ENCODE measurements around the gene TXNDC17.

TXNDC17 gene

DNA sequence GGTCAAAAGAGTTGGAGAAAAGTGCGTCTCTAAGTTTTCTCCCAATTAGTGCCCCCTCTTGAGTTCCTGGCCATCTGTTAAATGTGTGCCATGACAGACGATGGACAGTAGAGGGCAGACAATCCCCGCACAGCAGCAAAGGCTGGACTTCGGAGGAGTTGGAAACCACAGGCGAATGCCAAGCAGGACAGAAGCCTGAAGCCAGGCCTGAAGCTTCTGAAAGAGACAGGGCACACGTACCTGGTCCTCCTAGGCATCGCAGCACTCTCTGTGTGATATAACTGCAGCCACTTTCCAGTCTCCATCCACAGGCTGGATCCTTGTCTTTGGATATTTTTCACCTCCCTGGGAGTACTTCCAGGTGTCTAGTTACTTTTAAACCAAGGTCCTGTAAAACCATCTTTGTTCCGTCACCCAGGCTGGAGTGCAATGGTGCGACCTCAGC lies 25.2 kb downstream of the TXNDC17 start:
- DNase-seq, result peak; percentile 65

DNA sequence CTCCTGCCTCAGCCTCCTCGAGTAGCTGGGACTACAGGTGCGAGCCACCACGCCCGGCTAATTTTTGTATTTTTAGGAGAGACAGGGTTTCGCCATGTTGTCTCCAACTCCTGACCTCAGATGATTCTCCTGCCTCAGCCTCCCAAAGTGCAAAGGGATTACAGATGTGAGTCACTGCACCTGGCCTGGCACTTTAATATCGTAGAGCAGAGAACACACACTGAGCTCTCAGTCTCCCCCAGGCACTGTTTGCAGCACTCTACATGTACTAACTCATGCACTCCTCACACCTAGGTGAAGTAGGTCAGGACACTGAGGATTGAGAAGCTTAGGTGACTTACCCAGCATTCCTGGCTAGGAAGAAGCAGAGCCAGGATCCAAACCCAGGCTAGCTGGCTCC lies 25.7 kb downstream of the TXNDC17 start:
- DNase-seq, result no peak

DNA sequence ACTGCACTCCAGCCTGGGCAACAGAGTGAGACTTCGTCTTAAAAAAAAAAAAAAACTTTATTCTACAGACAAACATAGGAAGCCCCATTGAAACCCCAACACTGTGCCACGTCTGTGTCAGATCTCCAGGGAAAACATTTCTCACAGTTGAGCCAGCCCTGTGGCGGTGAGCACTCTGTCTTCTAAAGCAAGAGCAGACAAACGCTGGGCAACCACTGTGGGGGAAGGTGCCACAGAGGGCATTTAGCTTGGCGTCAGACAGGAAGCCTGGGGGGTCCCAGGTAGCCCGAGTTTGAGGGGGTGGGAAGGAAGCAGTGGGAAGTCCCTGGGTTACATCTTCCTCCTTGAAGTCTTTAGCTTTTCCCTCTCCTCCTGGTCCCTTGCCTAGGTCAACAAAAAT lies 26.7 kb downstream of the TXNDC17 start:
- DNase-seq, result no peak

DNA sequence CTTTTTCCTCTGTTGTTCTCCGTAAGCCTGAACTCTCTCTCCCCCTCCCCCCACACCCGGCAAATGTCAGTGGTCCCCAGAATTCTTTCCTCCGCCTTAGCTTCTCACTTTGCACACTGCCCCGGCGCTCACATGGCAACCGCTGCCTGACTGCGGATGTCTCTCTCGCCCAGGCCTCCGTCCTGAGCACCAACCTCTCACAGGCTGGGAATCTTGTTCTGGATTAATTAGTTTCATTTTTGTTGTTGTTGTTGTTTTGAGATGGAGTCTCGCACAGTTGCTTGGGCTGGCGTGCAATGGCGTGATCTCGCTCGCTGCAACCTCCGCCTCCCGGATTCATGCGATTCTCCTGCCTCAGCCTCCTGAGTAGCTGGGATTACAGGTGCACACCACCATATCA lies 27.4 kb downstream of the TXNDC17 start:
- DNase-seq, result no peak

DNA sequence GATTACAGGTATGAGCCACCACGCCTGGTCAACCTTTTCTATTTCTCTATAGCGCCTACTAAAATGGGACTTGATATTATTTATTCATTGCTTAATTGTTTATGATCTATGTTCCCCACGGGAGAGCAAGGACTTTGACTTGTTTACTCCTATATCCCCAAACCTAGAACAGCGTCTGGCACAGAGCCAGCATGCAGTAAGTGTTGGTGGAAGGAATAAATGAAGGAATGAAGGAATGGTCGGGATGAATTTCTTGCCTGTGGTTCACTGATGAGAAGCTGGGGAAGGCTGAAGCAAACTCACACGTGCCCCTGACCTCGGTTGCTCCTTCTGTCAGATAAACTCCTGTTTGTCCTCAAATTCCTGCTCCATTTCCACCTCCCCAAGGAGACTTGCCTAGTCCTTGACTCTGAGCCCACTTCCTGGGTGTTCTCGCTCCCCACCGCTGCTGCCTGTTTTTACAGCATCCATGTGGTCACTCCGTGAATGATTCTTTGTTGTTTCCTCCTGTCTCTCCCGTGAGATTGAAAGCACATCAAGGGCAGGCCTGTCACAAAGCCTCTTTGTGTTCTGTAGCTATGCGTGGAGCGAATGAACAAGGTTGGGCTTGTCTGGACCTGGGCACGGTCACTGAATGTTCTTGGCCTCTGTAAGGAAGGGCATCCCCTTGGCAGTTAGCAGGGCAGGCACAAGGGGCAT lies 28.0 kb downstream of the TXNDC17 start:
- DNase-seq, result no peak

DNA sequence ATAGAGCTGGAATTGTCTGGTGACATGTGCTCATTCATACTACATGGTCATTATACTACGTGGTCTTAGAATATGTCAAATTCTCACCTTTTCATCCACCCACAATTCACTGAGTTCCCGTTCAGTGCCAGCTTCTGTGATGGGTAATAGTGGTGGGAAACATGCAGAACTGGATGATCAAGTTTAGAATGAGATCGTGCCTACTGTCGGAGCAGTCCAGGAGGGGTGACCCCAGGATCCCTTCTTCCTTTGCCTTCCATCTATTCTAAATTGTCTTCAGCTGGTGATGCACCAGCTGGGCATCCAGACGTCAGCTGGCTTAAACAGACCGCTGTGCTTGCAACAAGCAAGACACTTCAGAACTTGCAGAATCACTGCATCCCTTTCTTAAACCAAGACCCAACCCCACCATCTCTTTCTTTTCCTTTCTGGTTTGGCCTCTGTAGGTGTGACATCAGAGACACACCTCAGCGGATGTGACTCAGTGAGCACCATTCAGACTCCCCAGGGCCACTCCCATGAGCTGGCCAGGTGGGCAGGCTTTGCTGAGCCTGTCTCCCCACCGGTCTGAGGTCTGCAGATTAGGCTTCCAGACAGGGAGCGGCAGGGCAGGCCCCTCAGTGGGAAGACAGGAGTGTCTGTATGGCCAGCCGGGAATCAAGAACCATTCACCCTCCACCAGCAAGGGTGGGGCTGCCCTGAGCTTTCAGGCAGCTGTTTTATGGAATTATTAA lies 28.8 kb downstream of the TXNDC17 start:
- no peak for DNase-seq

DNA sequence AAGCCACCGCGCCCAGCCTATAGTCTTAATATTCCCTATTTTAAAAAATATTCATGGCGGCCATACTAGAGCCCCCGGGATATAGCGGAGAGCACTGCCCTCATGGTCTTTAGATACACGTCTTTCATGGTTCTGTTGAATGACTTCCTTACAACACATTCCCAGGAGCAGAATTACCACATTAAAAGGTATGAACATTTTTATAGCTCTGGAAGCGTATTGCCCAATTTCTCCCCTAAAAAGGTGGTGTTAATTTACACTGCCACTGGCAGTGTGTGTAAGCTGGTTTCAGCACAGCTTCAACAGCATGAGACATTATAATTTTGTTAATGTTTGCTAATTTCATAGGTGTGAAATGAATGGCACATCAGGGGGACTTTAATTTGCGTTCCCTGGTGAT lies 29.7 kb downstream of the TXNDC17 start:
- DNase-seq, result no peak

DNA sequence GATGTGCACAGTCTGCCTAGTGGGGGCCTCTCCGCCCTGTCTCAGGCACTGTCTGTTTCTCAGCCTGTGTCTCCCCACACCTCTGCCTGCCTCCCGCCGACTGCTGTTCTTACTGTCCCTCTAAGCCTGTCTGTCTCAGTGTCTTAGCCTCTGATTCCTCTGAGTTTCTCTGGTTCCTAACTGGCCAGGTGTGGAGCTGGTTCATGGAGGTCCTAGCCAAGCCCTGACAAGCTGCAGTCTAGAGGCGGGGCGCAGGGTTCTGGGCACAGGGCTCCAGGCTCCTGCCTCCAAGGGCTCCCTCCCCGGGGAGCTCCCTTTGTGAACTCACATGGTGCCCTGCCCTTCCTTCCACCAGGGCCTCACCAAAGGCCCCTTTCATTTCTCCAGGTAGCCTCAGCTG lies 30.1 kb downstream of the TXNDC17 start:
- no peak for DNase-seq

DNA sequence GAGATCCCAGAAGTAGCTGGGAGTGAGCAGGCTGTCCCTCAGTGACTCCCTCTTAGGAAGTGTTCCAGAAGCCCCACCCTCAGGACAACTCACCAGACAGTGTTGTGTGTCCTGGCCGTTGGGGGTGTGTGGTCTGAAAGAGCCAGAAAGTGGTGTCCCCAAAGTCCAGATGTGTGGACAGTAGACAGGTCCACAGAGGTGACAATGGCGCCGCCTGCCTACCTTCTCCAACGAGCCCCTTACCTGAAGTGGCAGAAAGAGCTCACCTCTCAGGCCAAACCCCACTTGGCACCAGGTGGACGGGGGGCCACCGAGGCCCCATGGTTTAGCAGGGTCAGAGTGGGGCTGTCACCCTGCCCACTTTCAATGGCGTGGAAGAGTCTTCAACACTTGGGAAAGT lies 30.6 kb downstream of the TXNDC17 start:
- no peak for DNase-seq

DNA sequence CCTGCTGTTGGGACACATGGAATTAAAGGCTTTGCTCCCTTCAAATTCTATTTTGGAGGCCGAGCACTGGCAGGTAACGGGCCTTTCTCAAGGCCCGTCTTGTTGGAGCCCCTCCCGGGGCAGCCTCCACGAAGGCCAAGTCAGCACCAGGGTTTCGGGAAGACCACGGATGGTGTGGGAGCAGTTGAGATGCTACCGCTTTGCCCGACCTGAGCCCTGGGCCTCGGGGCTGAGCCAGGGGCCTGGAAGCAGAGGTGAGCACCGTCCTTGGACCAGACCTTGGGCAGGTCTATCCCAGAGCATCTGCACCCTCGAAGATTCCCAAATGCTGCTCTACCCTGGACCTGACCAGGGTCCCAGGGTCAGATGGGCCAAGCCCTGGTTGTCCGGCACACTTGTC lies 33.7 kb downstream of the TXNDC17 start:
- DNase-seq, result no peak

DNA sequence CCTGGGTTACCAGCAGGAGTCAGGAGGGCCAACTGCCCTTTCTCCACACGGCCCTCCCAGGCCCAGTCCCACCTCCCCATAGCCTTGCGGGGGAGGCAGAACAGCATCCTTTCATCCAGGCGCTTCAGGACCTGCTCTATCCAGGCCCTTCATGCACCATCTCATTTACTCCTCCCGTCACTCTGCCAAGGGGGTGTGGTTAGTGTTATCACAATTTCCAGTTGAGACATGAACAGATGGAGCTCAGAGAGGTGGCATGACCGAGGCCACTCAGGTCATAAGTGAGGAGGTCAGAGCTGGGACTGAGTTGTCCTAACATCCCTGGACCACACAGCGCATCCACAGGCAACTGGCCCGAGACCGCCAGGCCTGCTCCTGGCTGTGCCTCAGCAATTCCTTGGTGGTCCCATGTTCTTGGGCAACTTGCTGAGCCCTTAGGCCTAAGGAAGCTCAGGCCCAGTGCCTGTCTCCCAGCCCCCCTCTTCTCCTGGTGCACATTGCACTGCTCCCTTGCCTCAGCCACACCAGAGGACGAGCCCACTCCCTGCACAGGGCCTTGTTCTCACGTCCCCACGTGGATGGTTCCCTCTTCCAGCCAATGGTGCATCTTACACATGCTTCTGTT lies 34.5 kb downstream of the TXNDC17 start:
- DNase-seq, result no peak

DNA sequence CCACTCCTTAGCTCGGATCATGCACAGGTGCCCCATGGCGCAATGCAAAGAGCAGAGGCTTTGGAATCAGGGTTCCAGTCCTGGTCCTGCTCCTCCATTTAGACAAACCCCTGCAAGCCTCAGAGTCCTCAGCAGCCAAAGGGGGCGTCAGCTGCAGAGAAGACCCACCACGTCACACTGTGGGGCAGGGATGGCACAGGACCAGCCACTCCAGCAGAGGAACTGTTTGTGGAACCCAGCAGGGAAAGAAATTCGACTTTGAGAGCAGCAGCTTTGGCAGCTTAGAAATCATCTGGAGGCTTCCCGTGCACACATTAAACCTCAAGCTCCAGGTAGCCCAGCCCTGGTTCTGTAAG lies 35.9 kb downstream of the TXNDC17 start:
- no peak for DNase-seq

DNA sequence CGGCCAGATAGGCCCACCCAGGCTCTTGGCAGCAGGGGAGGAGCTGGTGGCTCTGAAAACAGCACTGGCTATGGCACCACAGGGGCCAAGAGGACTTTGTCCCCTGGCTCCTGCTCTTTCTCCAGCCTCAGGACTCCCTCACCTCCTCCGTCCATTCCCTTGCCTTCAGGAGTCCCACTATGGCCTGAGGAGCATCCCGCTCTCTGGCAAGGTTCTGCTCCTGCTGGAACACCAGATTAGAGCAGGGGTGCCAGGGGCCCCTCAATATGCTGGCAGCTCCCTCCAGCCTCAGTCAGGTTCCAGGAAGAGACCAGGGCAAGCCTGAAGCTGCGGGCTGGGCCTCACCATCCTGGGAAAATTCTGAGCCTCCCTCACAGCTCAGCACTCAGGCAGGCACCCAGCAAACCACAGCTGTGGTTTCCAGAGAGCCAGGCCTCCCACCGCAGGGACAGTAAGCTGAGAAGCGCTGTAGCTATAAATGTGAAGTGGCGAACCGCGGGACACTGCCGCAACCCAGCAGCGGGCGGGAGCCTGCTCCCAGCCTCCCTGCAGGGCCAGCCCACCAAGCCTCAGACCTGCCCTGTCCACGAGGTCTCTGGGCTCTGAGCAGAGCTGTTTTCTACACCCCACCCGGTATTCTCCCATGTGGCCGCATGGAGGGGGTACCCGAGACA lies 36.4 kb downstream of the TXNDC17 start:
- DNase-seq, result no peak

DNA sequence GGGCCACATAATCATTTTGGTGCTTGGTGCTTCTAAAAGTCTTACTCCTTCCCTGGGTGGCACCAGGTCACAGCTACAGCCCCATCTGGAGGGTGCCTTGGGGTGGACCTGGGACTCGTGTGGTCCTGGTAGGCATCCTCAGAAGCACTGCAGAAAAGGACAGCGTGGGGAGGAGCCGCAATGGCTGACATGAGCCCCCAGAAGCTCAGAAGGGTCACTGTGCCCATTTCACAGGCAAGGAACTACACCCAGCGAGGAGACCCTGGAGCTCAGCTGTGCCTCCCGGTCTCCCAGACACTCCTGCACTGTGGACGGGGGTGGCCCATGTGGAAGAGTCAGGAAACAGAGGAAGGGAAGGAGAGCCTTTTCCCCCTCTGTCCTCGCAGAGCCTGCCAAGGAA lies 37.1 kb downstream of the TXNDC17 start:
- DNase-seq, result no peak

DNA sequence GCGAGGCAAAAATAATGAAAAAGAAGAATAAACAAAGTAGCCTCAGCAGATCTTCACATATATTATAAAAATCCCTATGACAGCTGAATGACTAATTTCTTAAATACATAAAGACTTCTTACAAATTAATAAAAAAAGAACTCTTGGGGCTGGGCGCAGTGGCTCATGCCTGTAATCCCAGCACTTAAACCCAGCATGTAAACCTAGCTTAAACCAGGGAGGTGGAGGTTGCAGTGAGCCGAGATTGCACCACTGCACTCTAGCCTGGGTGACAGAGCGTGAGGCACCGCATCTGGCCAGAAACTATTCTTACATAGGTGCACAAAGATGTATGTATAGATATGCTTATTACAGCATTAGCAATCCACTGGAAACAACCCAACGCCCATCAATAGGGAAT lies 38.4 kb downstream of the TXNDC17 start:
- no peak for DNase-seq

DNA sequence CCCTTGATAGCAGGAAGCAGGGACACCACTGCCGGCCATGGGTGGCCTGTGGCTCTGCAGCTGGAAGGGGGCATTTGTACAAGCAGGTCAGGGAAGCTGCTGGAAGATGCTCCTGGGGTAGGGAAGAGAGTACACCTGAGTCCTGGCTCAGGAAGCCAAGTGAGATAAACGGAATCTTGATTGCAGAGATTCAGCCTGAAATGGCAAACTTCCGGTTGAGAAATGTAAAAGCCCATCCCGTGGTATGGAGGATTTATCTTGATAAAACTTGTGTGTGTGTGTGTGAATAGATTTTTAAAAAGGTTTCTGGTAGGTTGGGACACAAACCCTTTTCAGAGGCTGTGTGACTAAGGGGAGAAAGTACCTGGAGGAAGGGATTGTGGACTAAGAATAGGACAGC lies 40.3 kb downstream of the TXNDC17 start:
- no peak for DNase-seq

DNA sequence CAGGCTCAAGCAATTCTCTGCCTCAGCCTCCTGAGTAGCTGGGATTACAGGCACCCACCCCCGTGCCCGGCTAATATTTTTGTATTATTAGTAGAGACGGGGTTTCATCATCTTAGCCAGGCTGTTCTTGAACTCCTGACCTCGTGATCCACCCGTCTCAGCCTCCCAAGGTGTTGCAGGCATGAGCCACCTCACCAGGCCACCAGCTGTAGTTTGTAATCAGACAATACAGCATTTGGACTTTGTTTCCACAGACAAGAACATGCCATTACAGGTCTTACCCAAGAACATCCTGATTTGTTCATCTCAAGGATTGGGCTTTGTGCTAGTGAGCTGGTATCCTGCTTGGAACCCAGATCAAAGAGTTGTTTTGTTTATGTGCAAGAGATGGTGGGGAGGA lies 40.8 kb downstream of the TXNDC17 start:
- DNase-seq, result no peak

DNA sequence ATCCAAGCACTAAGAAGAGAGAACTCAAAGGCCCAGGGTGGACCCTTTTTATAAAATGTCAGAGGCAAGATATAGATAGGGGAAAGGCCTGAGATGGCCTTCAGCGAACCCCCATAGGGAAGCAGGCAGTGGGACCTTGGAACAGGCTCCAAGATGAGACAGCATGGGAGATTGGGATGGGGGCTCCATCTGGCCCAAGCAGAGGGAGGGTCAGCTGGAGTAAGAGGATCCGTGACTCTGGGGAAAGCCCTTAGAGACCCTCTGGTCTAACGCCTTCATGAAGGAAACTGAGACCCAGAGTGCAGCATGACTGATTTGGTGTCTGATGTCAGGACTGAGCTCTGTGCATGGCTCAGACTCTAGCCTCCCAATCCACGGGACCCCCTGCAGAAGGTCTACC lies 41.5 kb downstream of the TXNDC17 start:
- DNase-seq, result no peak

DNA sequence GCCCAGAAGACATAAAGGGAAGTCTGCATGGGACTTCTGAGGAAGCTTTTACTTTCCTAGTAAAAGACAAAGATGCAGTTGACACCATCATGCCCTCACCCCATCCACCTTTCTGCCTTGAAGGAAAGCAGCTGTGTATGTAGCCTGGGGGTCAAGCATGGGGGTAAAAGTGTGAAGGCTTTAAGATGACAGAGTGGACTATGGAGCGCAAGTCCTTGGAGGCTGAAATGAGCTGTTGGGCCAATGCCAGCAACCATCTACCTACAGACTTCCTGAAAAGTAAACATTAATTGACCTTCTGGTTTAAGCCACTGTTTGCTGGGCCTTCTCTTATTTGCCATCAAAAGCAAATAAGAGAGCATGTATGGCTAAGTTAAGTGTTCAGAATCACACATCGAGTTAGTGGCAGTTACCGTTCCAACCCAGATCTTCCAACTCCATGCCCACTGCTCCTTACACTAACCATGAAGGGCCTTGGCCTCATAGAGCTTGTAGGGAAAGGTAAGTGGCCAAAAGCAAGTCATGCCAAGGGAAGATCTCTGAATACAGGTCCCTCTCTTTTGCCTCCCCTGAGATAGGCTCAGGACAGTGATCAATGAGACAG lies 42.3 kb downstream of the TXNDC17 start:
- no peak for DNase-seq

DNA sequence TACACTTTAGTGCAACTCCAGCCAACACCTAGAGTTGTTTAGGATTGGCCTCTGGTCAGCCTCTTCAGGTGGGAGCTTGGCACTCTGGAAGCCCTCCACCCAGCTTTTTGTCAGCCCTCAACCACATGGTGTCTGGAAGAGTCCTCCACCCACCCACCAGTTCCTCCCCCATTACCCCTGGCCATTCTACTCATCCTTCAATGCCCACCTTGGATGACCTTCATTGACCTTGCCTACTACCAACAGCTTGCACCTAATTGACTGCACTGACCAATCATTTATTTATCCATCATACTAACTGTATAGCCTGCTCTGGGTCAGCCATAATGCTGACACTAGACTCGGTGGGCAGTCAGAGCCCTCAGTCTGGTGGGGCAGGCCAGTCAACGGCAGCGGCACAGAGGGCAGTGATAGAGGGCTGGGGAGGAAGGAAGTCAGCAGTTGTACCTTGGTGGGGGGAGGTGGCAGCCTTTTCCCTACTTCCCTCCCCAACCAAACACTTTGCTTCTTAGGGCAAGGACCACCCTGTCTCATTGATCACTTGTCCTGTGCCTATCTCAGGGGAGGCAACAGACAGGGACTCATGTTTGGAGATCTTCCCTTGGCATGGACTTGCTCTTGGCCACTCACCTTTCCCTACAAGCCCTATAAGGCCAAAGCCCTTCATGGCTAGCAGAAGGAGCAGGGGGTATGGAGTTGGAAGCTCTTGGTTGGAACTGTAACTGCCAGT lies 43.0 kb downstream of the TXNDC17 start:
- no peak for DNase-seq

DNA sequence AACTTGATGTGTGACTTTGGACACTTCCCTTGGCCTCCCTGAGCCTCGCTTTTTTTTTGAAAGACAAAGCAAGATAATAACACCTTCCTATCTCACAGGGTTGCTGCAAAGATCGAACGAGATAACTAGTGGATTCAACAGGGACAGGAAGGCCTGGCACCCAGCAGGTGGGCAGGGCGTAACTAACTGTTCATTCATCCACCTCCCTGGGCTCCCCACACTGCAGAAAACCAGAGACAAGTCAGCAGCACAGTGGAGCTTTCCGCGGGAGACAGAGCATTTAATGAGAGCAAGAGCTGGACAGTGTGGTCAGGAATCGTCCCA lies 43.6 kb downstream of the TXNDC17 start:
- no peak for DNase-seq

DNA sequence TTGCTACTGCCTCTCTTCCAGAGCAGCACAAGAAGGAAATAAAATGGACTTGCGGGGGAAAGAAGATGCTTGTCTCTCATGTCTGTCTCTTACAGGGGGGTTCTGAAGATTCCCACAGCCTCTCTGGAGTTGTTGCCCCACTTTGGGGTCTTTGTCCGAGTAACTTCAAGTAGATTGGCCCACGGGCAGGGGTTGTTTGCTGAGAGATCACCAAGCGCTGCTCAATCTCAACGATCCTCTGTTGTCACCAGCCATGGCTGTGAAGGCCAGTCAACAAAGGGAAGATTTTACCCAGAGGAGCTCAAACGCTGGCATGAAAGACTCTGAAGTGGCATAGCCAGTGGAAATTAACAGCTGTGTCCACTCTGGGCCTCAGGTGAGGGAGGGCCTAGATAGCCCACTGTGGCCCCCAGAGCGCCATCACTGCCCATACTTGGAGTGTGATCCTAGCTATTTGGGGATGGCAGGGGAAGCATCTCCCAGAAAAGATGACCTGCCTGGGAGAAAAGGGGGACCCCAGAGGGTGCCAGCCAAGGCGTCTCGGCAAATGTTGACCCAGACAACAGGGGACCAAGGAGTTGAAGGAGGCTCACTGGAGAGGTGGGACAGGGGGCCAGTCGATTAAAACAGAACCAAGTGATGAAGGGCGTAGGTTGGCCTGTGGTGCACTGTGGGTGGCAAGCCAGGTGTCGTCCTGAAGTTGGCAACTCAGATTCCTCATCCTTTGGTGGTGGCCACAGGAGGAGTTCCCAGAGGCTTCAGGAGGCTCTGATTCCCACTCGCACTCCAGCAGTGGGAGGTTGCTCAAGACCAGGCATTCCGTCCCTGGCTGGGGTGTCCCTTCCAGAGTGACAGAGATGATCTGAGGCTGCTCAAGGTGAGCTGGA lies 44.3 kb downstream of the TXNDC17 start:
- DNase-seq, result no peak

Data from activated CD4-positive, alpha-beta T cell treated with anti-CD3 and anti-CD28 coated beads for 48 hours (primary cell).